ENCODE results near the gene HTR6.

HTR6 gene

DNA sequence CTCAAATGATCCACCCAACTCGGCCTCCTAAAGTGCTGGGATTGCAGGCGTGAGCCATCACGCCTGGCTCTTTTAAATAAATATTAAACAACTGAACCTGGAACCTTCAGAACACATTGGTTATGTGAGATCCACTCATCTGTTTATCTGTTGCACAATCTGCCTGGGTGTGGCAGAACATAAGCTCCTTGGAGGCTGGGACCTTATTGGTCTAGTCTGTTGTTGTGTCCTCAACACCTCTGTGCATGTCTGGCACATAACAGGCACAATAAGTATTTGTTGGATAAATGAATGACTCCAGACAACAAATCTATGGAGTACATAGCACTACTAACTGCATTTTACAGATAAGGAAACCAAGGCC is 24.7 kb upstream of the HTR6 start:
- no peak for DNase-seq

DNA sequence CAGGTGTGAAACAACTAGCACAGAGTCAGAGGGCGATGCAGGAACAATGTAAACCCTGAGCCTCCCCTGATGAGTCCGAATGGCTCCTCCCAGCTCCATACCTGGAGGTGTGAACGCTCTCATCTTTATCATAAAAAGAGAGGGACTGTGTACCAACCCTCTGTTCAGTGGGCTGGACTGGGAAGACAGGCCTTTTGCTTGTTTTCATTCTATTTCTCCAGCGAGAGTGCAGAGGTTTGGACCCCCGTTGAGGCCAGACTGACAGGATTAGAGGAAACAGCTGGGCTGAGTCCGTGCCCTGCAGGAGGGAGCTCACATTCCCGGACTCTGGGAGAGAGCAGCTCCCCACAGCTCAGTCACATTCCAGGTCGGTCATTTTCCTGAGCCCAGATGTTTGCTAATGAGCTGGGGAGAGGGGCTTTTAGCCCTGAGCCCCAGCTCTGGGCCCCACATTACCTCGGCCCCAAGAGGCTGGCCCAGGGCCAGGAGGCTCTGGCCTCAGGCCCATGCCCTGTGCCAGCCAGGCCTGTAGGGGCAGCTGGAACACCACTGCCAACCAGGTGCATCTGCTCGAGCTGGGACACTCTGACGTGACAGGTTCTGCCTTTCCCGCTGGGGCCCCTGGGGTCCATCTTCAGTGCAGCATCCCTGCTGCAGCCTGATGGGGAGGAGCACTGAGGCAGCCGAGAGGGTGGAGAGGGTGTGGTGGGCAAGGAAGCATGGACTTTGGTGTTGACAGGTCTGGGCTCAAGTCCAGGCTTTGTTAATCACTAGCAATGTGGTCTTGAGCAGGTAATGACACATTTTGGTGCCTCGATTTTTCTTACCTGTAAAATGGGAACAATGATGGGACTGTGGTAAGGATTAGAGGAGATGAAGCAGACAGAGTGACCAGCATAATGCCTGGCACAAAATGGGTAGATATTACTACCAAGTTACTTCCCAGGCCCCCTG is 24.0 kb upstream of the HTR6 start:
- peak in 1 of 2 experiments; percentile 60 for DNase-seq

DNA sequence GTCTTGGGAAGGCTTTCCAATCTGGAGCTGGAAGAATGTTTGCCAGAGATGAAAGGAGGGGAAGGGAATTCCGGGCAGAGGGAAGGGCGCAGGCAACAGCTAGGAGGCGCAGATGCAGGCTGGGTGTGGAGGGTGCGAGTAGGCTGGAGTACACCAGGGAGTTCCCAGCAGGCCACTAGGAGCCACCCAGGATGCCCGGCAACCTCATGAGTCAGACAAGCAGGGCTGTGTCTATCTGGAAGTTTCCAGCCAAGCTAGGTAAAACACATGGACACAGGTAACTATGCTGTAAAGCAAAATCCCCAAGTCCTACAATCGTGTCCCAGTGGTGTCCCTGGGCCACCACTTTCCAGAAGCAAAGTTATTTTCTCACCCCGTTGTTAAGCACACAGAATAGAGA is 21.6 kb upstream of the HTR6 start:
- no peak for DNase-seq

DNA sequence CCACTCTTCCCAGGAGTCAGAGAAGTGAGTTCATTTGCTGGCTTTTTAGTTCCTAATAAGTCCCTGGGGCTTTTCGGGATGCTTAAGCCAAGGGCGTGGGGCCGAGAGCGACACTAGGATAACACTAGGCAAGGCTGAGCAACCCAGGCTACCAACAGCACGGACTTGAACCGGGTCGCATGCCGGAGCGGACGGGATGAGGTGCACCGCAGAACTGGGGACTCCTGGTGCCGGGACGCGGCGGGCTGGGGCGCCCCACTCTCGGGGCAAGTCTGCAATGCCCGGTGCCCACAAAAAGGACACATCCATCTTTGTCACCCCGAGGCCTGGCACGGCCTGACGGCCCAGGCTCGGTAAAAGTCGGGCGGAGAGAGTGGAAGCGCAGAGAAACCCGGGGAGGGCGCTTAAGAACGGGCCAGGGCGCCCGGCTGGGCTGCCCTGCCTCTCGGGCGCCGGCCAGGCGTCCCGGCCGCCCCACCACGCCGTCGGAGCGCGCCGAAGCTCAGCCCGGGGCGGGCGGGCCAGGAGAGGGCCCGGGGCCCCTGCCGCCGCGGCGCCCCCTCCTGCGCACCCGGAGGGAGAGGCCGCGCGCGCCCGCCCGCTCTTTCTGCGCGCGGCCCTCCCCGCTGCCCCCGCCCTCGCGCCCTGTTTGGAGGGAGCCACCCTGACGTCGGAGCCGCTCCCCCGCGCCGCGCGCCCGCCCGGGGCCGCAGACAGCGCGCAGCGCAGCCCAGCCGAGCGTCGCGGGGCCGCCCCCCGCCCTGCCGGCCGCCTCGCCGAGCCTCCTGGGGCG is 20.9 kb upstream of the HTR6 start, which contains the start of gene NBL1:
Gene NBL1 (plus strand): TSS at position 710 of the 793 bp plus-strand sequence. CDS start 10,720 bp downstream, outside the sequence.
- DNase-seq, result peak in 1 of 2 experiments; percentile 28

DNA sequence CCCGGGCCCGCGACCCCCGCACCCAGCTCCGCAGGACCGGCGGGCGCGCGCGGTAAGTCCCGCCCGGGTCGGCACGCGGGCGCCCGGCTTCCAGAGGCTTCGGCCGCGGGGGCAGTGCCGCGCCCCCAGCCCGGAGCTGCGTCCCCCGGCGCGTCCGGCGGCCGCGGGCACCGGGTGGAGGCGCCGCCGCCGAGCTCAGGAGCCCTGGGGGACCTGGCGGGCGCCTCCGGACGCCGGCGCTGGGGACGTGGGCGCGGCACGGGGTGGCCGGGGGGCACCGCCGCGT is 20.3 kb upstream of the HTR6 start:
- DNase-seq, result no peak

DNA sequence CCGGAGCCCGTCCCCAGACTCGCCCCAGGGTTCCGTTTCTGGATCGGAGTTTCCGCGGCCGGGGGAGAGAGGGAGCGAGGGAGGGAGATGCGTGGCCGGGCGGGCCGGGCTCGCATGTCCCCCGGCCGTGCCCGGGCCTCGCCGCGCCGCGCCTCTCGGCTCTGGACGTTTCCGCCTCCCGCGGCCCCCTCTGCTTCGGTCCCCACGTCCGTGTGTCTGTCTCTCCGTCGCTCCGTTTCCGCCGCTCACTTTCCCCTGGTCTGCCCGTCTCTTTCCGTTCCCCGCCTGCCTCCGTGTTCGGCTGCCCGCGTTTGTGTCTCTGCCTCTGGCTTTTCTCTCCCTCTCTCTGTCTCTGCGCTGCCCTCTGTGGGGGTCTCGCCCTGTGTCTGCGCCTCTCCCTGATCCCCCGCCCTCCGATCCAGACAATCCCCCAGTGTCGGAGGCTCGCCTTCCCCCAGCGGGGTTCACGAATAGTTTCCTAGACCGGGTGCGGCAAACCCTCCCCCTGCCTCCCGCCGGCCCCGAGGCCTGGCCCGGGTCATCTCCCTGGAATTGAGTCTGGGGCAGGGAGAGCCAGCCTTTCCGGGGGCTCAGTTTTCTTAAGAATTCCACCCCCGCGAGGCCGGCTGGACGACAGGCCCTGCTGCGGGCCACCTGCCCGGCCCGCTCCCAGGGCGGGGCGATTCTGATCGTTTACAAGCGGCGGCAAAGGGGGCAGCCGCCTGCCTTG is 19.8 kb upstream of the HTR6 start:
- DNase-seq, result peak in 1 of 2 experiments; percentile 17

DNA sequence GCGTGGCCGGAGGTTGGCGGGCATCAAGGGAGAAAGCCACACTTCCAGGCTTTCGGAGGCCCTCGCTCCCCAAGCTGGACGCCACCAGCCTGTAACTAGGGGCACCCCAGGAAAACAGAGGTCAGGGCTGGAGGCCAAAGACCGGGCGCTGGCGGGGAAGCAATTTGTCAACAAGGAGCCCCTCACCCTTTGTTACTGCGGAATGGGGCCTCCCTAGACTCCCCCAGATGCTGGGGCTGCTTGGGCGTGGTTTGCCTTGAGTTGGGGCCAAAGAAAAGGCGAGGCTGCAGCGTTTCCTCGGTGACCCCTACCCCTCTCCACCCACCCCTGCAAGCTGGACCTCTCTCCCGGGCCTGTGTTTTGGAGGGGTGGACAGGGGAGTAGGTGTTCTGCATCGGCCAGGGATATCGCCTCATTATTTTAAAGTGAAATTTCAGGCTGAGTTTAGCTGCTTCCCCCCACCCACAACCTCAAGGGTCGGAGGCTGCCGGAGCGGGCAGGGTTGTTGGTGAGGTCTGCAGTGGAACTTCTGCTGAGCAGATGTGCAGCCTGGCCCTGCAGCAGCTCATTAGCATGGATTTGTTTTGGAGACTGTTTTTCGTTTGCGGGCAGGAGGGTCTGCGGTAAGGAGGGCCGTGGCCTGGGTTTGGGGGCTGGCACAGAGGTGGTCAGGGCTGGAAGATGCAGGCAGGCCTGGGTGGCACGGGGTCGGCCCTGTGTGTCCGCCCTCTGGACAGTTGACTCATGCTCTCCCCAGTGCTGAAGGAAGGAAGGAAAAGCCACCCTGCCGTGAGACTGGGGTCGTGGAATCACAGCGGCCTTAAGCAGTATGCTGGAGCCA is 19.0 kb upstream of the HTR6 start:
- DNase-seq, result peak in 1 of 2 experiments; percentile 42

DNA sequence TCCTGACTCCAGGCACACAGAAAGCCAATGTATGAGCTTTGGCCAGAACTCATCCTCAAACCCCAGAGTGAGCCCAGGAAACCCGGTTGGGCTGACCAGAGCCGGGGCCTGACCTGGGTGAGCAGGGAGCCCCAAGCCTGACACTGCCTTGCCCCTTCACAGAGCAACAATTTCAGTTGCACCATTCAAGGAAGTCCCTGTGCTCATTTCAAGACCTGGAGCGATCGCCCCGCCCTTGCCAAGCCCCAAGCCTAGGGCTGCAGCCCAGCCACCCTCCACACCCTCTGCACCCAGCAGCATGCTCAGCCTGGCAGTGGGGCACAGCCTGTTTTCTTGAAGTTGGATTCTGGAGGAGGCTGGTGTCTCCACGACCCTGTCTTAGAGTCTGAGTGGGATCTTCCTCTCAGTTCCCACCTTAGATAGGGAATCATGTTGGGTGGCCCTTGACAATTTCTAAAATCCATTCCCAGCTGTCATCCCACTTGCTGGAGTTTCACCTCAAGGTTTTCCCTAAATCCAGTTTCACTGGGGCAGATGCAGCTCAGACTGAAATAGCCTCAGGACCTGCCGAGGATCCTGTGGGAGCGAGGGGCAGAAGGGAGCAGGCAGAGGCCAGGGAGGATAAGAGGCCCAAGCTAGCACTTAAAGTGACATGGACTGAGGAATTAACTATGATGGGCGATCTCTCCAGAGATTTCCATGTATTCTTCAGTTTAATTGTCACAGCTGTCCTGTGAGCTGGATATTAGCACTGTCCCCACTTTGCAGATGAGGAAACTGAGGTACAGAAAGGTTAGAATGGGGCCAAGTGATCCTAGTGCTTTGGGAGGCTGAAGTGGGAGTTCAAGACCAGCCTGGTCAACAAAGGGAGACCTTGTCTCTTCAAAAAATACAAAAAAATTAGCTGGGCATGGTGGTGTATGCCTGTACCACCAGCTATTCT is 18.0 kb upstream of the HTR6 start:
- no peak for DNase-seq

DNA sequence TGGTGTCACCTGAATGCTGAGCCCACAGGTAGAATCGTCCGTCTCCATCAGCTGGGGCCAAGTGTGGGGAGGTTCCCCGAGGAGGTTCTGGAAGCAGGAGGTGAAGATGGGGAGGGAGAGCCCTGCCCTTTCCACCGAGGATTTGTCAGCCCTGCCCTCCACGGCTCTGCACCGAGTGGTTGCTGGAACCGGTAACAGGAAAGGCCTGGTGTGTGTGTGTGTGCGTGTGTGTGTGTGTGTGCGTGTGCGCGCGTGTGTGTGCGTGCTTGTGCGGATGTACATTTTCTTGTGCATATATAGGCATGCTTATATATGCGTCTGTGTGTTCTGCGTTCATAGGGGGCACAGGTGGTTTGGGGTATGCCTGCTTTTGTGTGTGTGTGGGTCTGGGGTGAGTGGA is 17.0 kb upstream of the HTR6 start:
- DNase-seq, result no peak

DNA sequence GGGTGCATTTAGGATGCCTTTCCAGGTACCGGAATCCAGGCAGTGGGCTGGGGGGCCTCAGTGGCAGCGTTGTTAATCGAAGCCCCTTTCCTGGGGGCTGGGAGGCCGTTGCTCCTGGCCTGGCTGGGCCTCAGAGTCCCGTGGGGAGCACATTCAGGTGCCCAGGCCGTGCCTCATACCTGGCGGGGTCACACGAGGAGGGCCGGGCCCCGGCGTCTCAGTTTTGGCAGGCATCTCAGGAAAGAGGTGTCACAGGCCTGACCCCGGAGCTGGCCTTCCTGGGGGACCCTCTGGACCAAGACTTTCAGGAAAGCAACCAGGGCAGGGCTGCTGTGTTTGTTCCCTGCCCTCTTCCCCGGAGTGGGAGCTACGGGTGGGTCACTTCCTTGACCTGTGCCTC is 16.4 kb upstream of the HTR6 start:
- no peak for DNase-seq

DNA sequence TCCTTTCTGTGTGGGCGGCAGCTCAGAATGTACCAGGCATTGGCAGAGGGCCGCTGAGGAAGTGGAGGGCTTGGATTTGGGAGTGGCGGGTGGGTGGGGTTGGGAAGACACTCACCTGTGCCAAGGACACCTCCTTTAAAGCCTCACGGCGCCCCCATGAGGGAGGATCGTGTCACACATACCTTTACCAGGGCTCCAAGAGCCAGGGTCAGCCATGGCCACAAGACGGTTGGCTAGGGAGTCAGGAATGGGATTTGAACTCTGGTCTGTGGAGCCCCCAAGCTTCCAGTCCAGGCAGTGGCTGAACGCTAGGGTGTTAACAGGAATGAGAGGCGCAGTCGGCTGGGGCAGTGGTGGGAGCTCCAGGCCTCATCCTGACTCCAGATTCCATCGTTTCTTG is 16.0 kb upstream of the HTR6 start:
- peak in 1 of 2 experiments; percentile 24 for DNase-seq

DNA sequence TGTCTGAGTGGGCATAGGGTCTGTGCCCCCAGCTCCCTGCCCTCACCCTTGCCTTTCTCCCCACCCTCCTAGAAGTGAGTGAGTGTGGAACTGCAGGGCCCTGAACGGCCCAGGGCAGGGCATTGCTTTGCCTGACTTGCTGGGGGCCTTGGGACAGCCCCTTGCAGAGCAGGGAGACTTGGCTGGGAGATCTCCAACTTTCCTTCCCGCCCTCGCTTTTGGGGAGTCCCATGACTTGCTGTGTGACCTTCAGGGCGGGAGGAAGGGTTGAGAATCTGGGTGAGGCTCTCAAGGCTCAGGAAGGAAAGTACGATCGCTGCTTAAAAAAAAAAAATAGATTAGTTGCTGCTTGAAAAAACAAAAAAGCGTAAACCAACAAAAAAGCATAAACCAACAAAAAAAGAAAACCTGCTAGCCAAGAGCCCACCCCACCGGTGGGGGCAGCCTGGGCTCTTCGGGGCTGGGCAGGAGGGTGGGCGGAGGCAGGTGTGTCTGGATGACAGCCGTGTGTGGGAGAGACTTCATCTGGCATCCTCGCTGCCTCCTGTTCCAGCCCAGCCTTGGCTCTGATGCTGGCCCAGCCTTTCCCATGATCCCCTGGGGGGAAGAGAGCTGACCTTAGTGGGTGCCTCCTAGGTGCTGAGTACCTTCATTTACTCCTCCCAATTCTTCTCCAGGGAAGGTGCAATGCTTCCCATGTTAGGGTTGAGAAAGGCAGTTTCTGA is 14.1 kb upstream of the HTR6 start:
- DNase-seq, result peak in 1 of 2 experiments; percentile 49

DNA sequence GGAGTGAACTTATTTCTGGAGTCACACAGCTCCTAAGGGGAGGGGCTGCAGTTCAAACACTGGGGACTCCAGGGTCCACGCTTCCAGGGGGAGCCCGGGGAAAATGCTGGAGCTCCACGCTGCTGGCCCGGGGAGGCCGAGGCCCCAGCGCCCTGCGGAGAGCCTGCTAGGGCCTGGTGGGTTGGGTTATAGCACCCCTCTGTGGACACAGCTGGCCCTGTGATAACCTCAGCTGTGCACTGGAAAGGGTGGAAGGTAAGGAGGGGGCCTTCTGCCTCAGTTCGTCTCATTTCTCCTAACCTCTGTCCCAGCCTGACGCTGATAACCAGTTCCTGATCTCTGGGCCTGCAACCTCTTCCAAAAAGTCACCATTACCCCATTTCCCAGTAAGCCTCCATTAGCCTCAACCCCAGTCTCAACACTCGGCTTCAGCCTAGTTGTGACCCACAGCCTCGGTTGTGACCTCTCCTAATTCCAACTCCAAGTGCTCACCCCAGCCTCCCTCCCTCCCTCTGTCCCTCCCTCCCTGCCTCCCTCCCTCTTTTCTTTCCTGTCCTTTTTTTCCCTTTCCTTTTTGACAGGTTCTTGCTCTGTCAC is 13.4 kb upstream of the HTR6 start:
- DNase-seq, result peak; percentile 28 to 57

DNA sequence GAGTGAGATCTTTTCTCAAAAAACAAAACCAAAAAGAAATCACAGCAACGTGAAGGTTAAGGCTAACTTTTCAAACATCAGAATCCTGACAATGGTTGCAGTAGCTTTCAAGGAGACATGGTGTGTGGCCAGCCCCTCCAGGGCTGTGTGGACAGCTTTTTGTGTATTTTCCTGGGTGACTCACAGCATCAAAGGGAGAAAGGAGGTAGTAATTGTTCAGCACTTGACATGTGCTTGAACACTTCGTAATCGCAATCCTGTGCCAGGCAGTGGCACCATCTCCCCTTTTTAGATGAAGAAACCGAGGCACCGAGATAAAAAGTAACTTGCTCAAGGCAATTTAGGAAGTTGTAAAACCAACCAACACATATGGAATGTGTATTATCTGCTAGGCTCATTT is 10.3 kb upstream of the HTR6 start:
- DNase-seq, result no peak

DNA sequence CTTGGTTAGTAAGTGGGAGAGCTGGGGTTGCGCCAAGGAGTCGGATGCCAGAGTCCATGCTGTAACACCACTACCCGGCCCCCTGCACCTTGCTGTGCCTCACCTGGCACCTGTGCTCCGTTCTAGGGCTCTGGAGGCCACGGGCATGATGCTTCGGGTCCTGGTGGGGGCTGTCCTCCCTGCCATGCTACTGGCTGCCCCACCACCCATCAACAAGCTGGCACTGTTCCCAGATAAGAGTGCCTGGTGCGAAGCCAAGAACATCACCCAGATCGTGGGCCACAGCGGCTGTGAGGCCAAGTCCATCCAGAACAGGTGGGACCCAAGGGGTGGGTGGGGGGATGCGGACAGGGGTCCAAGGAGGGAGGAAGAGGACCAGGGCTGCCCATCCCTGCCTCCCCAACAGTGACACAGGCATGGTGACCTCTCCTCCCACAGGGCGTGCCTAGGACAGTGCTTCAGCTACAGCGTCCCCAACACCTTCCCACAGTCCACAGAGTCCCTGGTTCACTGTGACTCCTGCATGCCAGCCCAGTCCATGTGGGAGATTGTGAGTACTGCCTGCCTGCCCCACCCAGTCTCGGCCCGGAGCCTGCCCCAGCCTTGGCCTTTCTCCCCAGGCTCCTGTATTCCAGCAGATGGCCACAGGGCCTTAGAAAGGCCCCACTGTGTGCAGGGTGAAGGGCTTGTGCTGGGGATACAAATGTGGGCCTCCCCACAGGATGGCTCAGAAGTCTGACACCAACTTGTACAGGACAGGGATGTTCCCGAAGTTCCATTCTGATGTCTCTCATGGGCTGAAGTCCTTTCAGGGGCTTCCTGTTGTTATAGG is 9.6 kb upstream of the HTR6 start:
- DNase-seq, result no peak

DNA sequence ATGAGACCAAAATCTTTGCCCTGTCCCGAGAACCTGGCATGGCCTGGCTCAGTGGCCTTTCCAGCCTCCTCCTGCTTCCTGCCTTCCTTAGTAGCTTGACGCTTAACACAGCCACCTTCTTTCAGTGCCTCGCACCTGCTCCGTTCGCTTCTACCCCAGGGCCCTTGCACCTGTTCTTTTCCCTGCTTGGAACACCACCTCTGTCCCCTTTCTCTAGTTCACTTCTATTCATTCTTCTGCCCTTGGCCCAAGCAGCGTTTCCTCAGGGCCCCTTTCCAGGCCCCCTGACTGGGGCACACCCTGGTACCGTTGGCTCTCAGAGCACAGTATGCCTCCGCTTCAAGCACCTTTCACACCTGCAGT is 9.0 kb upstream of the HTR6 start:
- DNase-seq, result no peak

DNA sequence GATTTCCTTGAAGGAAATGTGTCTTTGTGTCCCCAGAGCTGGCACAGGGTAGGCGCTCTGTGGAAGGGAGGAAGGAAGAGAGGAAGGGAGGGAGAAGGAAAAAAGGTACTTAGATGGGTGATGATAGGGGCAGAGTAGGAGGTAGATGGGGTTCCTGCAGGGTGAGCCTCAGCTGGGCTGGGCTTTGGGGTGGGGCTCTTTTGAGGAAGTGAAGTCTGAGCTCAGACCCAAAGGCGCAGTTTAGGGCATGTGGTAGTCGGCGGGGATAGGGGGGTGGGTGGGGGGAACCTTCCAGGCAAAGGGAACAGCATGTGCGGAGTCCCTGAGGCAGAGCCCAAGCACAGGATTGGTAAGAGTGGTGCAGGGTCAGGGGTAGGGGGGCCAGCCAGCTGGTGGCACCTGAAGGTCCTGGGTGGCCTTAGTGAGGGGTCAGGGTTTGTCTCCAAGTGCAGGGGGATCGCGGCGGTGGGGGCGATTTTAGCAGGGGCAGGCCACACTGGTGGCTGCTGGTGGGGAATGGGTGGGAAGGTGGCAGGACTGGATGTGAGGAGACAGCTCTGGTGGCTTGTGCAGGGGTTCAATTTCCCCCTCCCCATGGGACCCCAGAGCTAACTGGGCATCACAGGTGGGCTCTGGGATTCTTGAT is 8.4 kb upstream of the HTR6 start:
- no peak for DNase-seq

DNA sequence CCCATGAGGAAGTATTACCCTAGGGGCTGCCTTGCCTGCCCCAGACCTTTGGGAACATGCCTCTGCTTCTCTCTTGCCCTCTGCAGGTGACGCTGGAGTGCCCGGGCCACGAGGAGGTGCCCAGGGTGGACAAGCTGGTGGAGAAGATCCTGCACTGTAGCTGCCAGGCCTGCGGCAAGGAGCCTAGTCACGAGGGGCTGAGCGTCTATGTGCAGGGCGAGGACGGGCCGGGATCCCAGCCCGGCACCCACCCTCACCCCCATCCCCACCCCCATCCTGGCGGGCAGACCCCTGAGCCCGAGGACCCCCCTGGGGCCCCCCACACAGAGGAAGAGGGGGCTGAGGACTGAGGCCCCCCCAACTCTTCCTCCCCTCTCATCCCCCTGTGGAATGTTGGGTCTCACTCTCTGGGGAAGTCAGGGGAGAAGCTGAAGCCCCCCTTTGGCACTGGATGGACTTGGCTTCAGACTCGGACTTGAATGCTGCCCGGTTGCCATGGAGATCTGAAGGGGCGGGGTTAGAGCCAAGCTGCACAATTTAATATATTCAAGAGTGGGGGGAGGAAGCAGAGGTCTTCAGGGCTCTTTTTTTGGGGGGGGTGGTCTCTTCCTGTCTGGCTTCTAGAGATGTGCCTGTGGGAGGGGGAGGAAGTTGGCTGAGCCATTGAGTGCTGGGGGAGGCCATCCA is 7.8 kb upstream of the HTR6 start:
- DNase-seq, result peak in 1 of 2 experiments; percentile 19

All from NCI-H524 (cell line).